ENCODE data around the gene RIMBP2.
A peak's percentile ranks its signal among the peaks of the same experiment; 100 is the strongest.

- TF ChIP-seq CTCF (IDR thresholded peaks at IDR 0.05) (no peak), MAX (IDR thresholded peaks at IDR 0.05; ENCODE audit: low read depth) (no peak), RAD21 (IDR thresholded peaks at IDR 0.05; ENCODE audit: low read length) (0 out of 2 replicates have a peak, but pooled peaks have one; percentile 13), GABPA (IDR thresholded peaks at IDR 0.05; ENCODE audit: low read depth) (no peak), MEF2A (IDR thresholded peaks at IDR 0.05; ENCODE audit: borderline replicate concordance, low read depth) (no peak), RXRA (IDR thresholded peaks at IDR 0.05; ENCODE audit: borderline replicate concordance, low read depth) (no peak), USF2 (IDR thresholded peaks at IDR 0.05; ENCODE audit: borderline replicate concordance, low read depth, low read length) (no peak), MXI1 (IDR thresholded peaks at IDR 0.05; ENCODE audit: low read depth, low read length) (no peak), SIN3A (IDR thresholded peaks at IDR 0.05; ENCODE audit: borderline replicate concordance, low read depth, low read length) (no peak)
These were observed 168.5 kb downstream of the RIMBP2 start for GRCh38 chr12:130547480-130548155.

Measured in SK-N-SH (cell line).